Fibroblast of skin of right biceps (primary cell): ENCODE results near the gene MAPRE2.

Experiments
- DNase-seq: peaks from one replicate; pipeline ENCODE4 v3.0.0-alpha.2; 2013

Gene MAPRE2

GRCh38 chr18:35040988-35041814, at the start of gene MAPRE2:
TSS of gene MAPRE2 (plus strand) at chr18:35041413. CDS start at chr18:35041540, 127 bp downstream.
- peak; percentile 97 for DNase-seq

- no peak for DNase-seq
Measured at GRCh38 chr18:34991561-34991960, 49.7 kb upstream of the MAPRE2 start.

- DNase-seq, result no peak
Measured at GRCh38 chr18:34993289-34993688, 47.9 kb upstream of the MAPRE2 start.

GRCh38 chr18:34995746-34996145, 45.5 kb upstream of the MAPRE2 start:
- DNase-seq, result no peak

DNA sequence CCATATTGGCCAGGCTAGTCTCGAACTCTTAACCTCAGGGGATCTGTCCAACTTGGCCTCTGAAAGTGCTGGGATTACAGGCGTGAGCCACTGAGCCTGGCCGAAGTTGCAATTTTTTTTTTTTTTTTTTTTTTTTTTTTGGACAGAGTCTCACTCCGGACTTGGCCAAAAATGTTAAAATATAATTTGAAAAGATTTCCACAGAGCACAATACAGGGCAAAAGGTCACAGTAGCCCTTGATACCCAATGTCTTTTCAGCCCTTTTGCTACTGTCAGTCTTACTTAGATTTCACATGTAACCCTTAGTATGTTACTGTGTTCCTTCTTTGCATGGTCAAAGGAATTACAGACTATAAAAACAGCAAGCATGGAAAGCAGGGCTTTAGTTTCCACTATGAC, 42.6 kb upstream of the MAPRE2 start:
- no peak for DNase-seq

DNA sequence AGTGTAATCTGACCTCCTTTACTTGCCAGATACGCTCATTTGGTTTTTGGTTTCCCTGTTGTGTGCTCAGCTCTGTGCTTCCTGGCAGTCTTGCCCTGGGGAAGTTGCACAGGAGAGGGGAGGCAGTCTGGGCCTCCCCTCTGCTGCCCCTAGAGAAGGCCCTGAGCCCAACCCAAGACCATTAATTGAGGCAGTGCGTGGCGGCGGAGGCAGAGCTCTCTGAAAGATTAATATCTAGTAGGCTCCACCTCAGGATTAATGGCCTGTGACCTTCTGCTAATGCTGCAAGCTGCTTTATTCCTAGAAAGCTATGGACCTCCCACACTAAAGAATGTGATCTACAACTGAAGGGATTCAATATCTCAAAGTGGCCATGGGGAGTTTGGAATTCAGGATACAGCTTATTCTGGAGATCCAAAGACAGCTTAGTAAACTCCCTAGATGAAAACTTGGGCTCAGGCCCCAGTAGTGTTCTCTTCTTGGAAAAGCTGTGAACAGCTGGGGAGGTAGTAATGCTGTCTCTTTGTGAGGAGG, 41.4 kb upstream of the MAPRE2 start:
- no peak for DNase-seq

- DNase-seq, result no peak
Measured at GRCh38 chr18:35000457-35000856, 40.8 kb upstream of the MAPRE2 start.

DNA sequence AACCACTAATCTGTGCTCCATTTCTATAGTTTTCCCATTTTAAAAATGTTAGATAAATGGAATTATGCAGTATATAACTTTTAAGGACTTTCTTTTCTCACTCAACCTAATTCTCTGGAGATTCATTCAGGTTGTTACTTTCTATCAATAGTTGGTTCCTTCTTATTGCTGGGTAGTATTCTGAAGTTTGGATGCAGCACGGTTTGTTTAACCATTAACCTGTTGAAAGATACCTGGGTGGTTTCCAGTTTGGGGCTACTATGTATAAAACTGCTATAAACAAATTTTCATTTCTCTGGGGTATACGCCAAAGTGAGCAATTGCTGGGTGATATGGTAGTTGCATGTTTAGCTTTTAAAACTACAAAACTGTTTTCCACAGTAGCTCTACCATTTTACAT, 39.1 kb upstream of the MAPRE2 start:
- DNase-seq, result no peak

DNA sequence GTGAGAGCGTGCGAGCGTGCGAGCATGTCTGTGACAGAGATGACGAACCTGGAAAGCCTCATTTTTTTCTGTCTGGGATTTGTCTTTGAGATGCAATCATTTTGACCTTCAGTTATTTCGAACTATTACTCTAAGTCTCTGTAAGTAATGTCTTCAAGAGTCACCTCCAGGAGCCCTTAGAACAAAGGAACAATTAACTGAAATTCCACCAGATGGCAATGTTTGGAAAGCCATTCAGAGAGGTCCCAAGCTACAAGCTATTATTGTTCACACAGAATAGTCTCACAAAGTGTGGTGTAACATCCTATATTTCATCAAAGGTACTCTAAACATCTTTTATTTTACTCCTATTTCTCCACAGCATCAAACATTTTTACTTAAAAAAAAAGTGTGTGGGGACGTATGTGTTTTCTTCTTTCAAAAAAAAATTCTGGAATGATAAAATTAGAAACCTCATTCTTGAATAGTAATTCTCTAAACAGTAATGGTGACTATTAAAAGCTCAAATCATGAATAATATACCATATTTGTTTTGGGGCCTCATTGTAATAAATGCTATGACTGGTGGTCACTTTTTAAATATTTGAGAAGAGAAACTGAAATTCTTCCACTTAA, 35.1 kb upstream of the MAPRE2 start:
- DNase-seq, result peak; percentile 61

GRCh38 chr18:35010156-35010555, 31.1 kb upstream of the MAPRE2 start:
- no peak for DNase-seq

DNA sequence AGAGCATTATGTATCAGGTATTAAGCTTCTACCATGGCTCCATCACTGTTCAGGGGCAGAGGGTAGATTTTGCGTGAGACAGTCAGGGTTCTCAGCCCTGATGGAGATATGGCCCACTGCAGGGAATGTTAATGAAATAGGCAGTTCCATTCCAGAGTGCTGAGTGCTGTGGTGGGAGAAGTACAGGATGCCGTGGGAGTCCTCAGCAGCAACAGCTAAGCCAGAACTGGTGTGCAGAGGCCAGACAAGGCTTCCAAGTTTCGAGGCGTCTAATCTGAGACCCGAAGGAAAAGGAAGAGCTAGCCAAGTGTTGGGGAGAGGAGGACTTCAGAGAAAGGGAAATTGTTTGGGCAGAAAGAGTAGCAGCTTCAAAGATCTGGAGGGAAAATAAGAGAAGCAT, 30.2 kb upstream of the MAPRE2 start:
- peak; percentile 9 for DNase-seq

- DNase-seq, result peak; percentile 67
Measured at GRCh38 chr18:35019933-35020332, 21.3 kb upstream of the MAPRE2 start.

GRCh38 chr18:35022426-35023001, 18.7 kb upstream of the MAPRE2 start:
- DNase-seq, result no peak

GRCh38 chr18:35024196-35024595, 17.0 kb upstream of the MAPRE2 start:
- DNase-seq, result no peak

DNA sequence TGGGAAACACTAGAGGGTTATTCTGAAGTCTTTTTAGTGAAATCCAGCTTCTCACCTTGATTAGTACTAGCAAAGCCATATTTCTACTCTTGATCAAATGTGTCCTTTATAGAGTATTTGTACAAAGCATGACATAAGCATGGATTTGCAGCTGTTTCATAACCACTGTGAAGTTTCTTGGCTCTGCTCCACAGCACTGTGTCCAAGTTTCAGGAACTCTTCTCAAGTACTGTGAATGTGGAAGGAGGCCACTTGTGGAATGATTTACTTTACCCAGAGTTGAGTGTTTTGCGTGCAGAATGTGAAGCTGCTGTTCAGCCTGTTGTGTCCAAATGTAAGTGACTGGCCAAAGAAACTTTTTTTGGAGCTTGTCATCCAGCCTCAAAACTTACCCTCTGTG, 16.2 kb upstream of the MAPRE2 start:
- peak; percentile 75 for DNase-seq

DNA sequence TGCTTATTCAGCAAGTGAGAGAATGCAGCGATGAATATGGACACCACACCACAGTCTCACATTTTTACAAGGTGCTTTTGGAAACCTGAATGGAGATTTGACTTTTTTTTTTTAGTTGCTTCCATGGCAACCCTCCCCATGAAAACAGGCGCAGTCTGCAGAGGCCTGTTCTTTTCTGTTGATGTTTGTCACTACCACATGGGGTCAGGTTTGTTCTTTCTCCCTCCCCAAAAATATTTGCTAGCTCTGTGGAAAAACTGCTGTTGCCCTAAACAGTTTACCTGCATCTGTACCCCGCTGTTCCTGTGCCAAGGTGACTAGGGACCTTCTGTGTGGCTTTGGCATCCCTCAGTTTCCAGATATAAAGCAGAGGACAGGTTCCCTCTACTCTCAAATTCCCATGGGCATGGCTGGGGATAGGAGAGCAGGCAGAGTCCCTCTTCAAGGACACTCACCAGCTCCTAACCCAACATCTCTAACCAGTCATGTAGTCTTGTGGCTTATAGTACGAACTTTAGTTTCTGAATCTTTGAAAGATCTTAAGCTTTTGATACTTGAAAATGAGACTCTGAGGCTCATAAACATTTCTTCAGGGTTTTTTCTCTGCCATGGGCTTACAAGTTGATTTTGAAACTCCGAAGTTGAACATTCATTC, 14.7 kb upstream of the MAPRE2 start:
- no peak for DNase-seq

DNA sequence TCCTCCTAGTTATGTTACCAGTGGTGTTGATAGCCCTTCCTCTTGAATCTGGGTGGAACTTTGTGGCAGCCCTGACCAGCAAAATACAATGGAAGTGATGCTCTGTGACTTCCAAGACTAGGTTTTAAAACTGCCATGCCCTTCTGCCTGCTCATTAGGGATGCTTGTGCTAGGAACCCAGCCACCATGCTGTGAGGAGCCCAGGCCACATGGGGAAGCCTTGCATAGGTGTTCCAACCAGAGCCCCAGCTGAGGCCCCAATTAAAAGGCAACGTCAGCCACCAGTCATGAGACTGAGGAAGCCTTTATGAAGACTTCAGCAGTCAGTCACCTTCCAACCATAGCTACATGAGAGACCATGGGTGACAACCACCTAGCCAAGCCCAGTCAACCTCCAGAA, 14.0 kb upstream of the MAPRE2 start:
- no peak for DNase-seq

- DNase-seq, result peak; percentile 81
Measured at GRCh38 chr18:35028536-35028935, 12.7 kb upstream of the MAPRE2 start.

DNA sequence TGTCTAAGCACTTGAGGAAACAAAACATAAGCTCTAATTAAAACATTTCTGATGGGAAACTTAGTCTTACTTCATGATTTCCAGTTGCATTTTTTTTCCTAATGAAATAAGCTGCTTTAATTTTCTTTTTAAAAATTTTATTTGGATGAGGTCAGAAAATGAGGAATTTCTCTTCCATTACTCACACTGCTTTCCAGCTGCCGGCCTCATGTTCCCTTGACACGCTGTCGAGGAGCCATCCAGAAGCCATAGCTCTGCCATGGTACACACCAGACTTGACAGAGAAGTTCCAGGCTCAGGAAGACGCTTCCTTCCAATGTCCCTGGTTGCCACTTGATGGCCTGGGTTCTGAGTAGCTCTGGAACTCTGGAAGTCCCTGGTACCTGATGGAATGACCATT, 12.1 kb upstream of the MAPRE2 start:
- peak; percentile 82 for DNase-seq

GRCh38 chr18:35029770-35030169, 11.4 kb upstream of the MAPRE2 start:
- DNase-seq, result no peak

- no peak for DNase-seq
Measured at GRCh38 chr18:35030277-35030989, 10.8 kb upstream of the MAPRE2 start.

DNA sequence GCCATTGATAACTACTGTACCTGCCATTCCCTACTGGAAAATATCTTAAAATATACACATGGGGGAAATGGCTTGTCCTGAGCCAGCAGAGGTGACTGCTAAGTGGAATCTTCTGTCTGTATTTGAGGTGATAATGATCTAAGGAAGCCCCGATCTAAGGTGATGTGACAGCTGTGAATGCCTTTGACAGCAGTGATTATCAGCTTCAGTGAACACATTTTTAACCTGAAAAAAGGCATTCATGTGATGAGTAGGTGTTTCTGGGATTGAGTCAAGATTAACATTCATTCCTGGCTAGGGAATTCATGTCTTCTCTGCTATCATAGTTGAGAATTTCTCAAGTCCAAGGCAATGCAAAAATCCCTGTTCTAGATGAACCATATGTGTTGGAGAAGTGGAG, 9.1 kb upstream of the MAPRE2 start:
- no peak for DNase-seq

GRCh38 chr18:35038029-35038428, 3.2 kb upstream of the MAPRE2 start:
- DNase-seq, result no peak
